ENCODE results near the gene GPC6. TPM values are rescaled to one million over a fixed set of nuclear protein-coding genes. Genes with fewer than 3 reads are reported as not detected.

The GPC6 gene
- total and polyA plus RNA-seq, 2 experiments from 2014 or later, result 26.0 to 92.8 TPM

DNA sequence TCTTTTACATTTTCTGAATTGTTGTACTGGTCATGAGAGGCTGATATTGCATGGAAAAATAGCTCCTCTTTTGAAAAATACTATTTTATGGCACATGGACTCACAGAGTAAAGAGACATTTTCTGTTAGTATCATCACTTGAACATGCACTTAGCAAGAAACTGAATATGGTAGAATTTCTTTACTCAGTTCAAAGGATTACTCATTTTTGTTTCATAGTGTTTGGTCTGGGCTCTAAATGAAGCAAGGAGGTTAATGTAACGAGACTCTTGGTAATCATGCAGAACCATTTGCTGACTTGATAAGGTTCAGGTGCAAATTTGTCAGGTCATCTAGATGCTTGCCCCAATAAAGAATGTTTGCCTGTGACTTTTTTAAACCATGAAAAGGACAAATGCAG lies 63.2 kb downstream of the GPC6 start:
- H2AFZ ChIP-seq, result no peak overlapping the region
- H3K36me3 ChIP-seq (replicated peaks; ENCODE audit: insufficient read depth, low read depth), result no peaks in the 10 kb centered on the region
- H4K20me1 ChIP-seq (ENCODE audit: insufficient read depth, poor library complexity, severe bottlenecking), result no peaks in the 10 kb centered on the region
- H3K4me1 ChIP-seq (ENCODE audit: insufficient read depth), result no peaks in the 10 kb centered on the region
- DNase-seq (ENCODE audit: low spot score), result no peak
- H3K9me2 ChIP-seq (replicated peaks; ENCODE audit: insufficient read depth), result no peaks in the 10 kb centered on the region
- H3K4me3 ChIP-seq, result no peak overlapping the region
- no peaks in the 10 kb centered on the region for H3K27me3 ChIP-seq
- H3K9me3 ChIP-seq (ENCODE audit: low read depth), result no peaks in the 10 kb centered on the region
- no peak overlapping the region for H3K27ac ChIP-seq
- WGBS (ENCODE audit: low lambda C conversion rate, missing lambda C conversion rate), result 53% methylated on average over 1 of the region's 1 CpG
- peaks cover 65% of the 10 kb centered on the region for H3K79me2 ChIP-seq
- H3K4me2 ChIP-seq, result no peak overlapping the region
- TF ChIP-seq EZH2 (IDR thresholded peaks at IDR 0.05; ENCODE audit: borderline replicate concordance) (no peak), CTCF (IDR thresholded peaks at IDR 0.05; ENCODE audit: poor library complexity) (no peak), EZH2phosphoT487 (IDR thresholded peaks at IDR 0.05; ENCODE audit: low read depth, severe bottlenecking, unreplicated experiment) (no peak)

- DNase-seq (ENCODE audit: low spot score), result peak; percentile 12
These were observed 63.9 kb downstream of the GPC6 start for GRCh38 chr13:93290503-93290902.

GRCh38 chr13:93292366-93292765 lies 65.8 kb downstream of the GPC6 start:
- Histone ChIP-seq H3K4me3 (no peak overlapping the region), H2AFZ (no peak overlapping the region), H3K4me1 (ENCODE audit: insufficient read depth) (no peaks in the 10 kb centered on the region), H3K27me3 (no peaks in the 10 kb centered on the region), H3K27ac (no peak overlapping the region), H3K9me2 (replicated peaks; ENCODE audit: insufficient read depth) (no peaks in the 10 kb centered on the region), H3K4me2 (no peak overlapping the region), H3K79me2 (peaks cover 74% of the 10 kb centered on the region), H4K20me1 (ENCODE audit: insufficient read depth, poor library complexity, severe bottlenecking) (no peaks in the 10 kb centered on the region), H3K36me3 (replicated peaks; ENCODE audit: insufficient read depth, low read depth) (no peaks in the 10 kb centered on the region), H3K9me3 (ENCODE audit: low read depth) (no peaks in the 10 kb centered on the region)
- no peak for TF ChIP-seq EZH2phosphoT487 (IDR thresholded peaks at IDR 0.05; ENCODE audit: low read depth, severe bottlenecking, unreplicated experiment)
- no peak for TF ChIP-seq CTCF (IDR thresholded peaks at IDR 0.05; ENCODE audit: poor library complexity)
- no peak for TF ChIP-seq EZH2 (IDR thresholded peaks at IDR 0.05; ENCODE audit: borderline replicate concordance)
- DNase-seq (ENCODE audit: low spot score), result no peak
- WGBS (ENCODE audit: low lambda C conversion rate, missing lambda C conversion rate), result 94% methylated on average over 1 of the region's 1 CpG

More at GRCh38 chr13:93290503-93290902, 63.9 kb downstream of the GPC6 start:
- no peak overlapping the region for H3K27ac ChIP-seq
- no peak overlapping the region for H3K4me3 ChIP-seq
- H3K9me2 ChIP-seq (replicated peaks; ENCODE audit: insufficient read depth), result no peaks in the 10 kb centered on the region
- H3K79me2 ChIP-seq, result peaks cover 65% of the 10 kb centered on the region
- no peaks in the 10 kb centered on the region for H3K27me3 ChIP-seq
- H4K20me1 ChIP-seq (ENCODE audit: insufficient read depth, poor library complexity, severe bottlenecking), result no peaks in the 10 kb centered on the region
- H3K4me1 ChIP-seq (ENCODE audit: insufficient read depth), result no peaks in the 10 kb centered on the region
- H3K36me3 ChIP-seq (replicated peaks; ENCODE audit: insufficient read depth, low read depth), result no peaks in the 10 kb centered on the region
- no peaks in the 10 kb centered on the region for H3K9me3 ChIP-seq (ENCODE audit: low read depth)
- H3K4me2 ChIP-seq, result no peak overlapping the region
- no peak for TF ChIP-seq EZH2phosphoT487 (IDR thresholded peaks at IDR 0.05; ENCODE audit: low read depth, severe bottlenecking, unreplicated experiment)
- TF ChIP-seq CTCF (IDR thresholded peaks at IDR 0.05; ENCODE audit: poor library complexity), result no peak
- no peak for TF ChIP-seq EZH2 (IDR thresholded peaks at IDR 0.05; ENCODE audit: borderline replicate concordance)
- H2AFZ ChIP-seq, result no peak overlapping the region

GRCh38 chr13:93293710-93294109 lies 67.1 kb downstream of the GPC6 start:
- Histone ChIP-seq H3K4me2 (no peak overlapping the region), H3K36me3 (replicated peaks; ENCODE audit: insufficient read depth, low read depth) (no peaks in the 10 kb centered on the region), H3K9me2 (replicated peaks; ENCODE audit: insufficient read depth) (no peaks in the 10 kb centered on the region), H3K4me3 (no peak overlapping the region), H2AFZ (no peak overlapping the region), H4K20me1 (ENCODE audit: insufficient read depth, poor library complexity, severe bottlenecking) (no peaks in the 10 kb centered on the region), H3K27ac (no peak overlapping the region), H3K4me1 (ENCODE audit: insufficient read depth) (no peaks in the 10 kb centered on the region), H3K9me3 (ENCODE audit: low read depth) (no peaks in the 10 kb centered on the region), H3K79me2 (peaks cover 75% of the 10 kb centered on the region), H3K27me3 (no peaks in the 10 kb centered on the region)
- no peak for DNase-seq (ENCODE audit: low spot score)
- WGBS (ENCODE audit: low lambda C conversion rate, missing lambda C conversion rate), result 100% methylated on average over 1 of the region's 1 CpG
- TF ChIP-seq EZH2 (IDR thresholded peaks at IDR 0.05; ENCODE audit: borderline replicate concordance) (no peak), CTCF (IDR thresholded peaks at IDR 0.05; ENCODE audit: poor library complexity) (no peak), EZH2phosphoT487 (IDR thresholded peaks at IDR 0.05; ENCODE audit: low read depth, severe bottlenecking, unreplicated experiment) (no peak)
